GM23338 (cell line): ENCODE results near the gene CCL7. TPM values are rescaled to one million over a fixed set of nuclear protein-coding genes. Genes with fewer than 3 reads are reported as not detected.

ENCODE experiments used
- ATAC-seq: fragments of 200-7000 bp; cut with Tn5 transposase; 3 replicates; pipeline ENCODE4 v1.9.1; 2020
- DNase-seq: peaks from one replicate; pipeline ENCODE4 v3.0.0-alpha.2; 2015; ENCODE audit warnings: low spot score
- H2AFZ ChIP-seq: fragments of 200-600 bp; sonication (generic); 2 replicates; pipeline ENCODE4 v1.8.0; 2016; ENCODE audit warnings: antibody characterized with exemption, mild to moderate bottlenecking, moderate library complexity
- H3F3A ChIP-seq: fragments of 200-600 bp; sonication (generic); replicated peaks from 2 replicates; pipeline ENCODE4 v1.8.0; 2017; ENCODE audit warnings: antibody characterized with exemption, mixed run types, low read depth
- H3K27ac ChIP-seq: fragments of 200-600 bp; sonication (generic); 2 replicates; pipeline ENCODE4 v1.6.1; 2016; ENCODE audit warnings: low read depth
- H3K27me3 ChIP-seq: fragments of 200-600 bp; sonication (generic); 2 replicates; pipeline ENCODE4 v1.8.0; 2016; ENCODE audit warnings: mild to moderate bottlenecking, mixed run types, moderate library complexity; ENCODE audit not compliant: insufficient read depth
- H3K36me3 ChIP-seq: fragments of 200-600 bp; sonication (generic); 2 replicates; pipeline ENCODE4 v1.8.0; 2016; ENCODE audit warnings: mild to moderate bottlenecking; ENCODE audit not compliant: insufficient read depth
- H3K4me1 ChIP-seq: fragments of 200-600 bp; sonication (generic); 2 replicates; pipeline ENCODE4 v1.8.0; 2016; ENCODE audit warnings: mild to moderate bottlenecking, moderate library complexity; ENCODE audit not compliant: insufficient read depth
- H3K4me2 ChIP-seq: fragments of 200-600 bp; sonication (generic); 2 replicates; pipeline ENCODE4 v1.7.1; 2017; ENCODE audit warnings: mixed run types
- H3K4me3 ChIP-seq: fragments of 200-600 bp; sonication (generic); 2 replicates; pipeline ENCODE4 v1.6.1; 2016; ENCODE audit warnings: mixed run types
- H3K79me2 ChIP-seq: fragments of 200-600 bp; sonication (generic); replicated peaks from 2 replicates; pipeline ENCODE4 v1.8.0; 2017; ENCODE audit warnings: mild to moderate bottlenecking; ENCODE audit not compliant: insufficient read depth
- H3K9me2 ChIP-seq: fragments of 200-600 bp; sonication (generic); 2 replicates; pipeline ENCODE4 v1.8.0; 2017; ENCODE audit not compliant: insufficient read depth
- H4K20me1 ChIP-seq: fragments of 200-600 bp; sonication (generic); replicated peaks from 2 replicates; pipeline ENCODE4 v1.8.0; 2017; ENCODE audit warnings: mild to moderate bottlenecking; ENCODE audit not compliant: insufficient read depth
- H3K27ac Mint-ChIP-seq: 2 replicates; pipeline ENCODE4 v1.8.0; 2020; ENCODE audit warnings: inconsistent platforms, mild to moderate bottlenecking, moderate library complexity, mixed read lengths
- H3K27me3 Mint-ChIP-seq: 3 replicates; pipeline ENCODE4 v1.8.0; 2022; ENCODE audit warnings: low read depth, mild to moderate bottlenecking, moderate library complexity, mixed read lengths, inconsistent platforms; ENCODE audit not compliant: insufficient read depth, poor library complexity
- H3K36me3 Mint-ChIP-seq: 3 replicates; pipeline ENCODE4 v1.8.0; 2021; ENCODE audit warnings: low read depth, mild to moderate bottlenecking, inconsistent platforms, moderate library complexity, mixed read lengths
- H3K4me1 Mint-ChIP-seq: 3 replicates; pipeline ENCODE4 v1.8.0; 2020; ENCODE audit warnings: mild to moderate bottlenecking, inconsistent platforms, mixed read lengths
- H3K4me3 Mint-ChIP-seq: 3 replicates; pipeline ENCODE4 v1.8.0; 2021; ENCODE audit warnings: moderate library complexity, mild to moderate bottlenecking, inconsistent platforms, mixed read lengths
- H3K9me3 Mint-ChIP-seq: 3 replicates; pipeline ENCODE4 v1.8.0; 2020; ENCODE audit warnings: moderate library complexity, mild to moderate bottlenecking, inconsistent platforms, mixed read lengths
- CREB1 ChIP-seq: fragments of 250-450 bp; sonication (Bioruptor Pico); IDR thresholded peaks from 2 replicates; pipeline ENCODE4 v1.5.0; 2020; ENCODE audit warnings: low read depth, mild to moderate bottlenecking, moderate library complexity
- EZH2 ChIP-seq: fragments of 200-600 bp; sonication (generic); IDR thresholded peaks from one replicate; pipeline ENCODE4 v1.8.0; 2017; ENCODE audit warnings: antibody characterized with exemption, mild to moderate bottlenecking, low read depth; ENCODE audit not compliant: unreplicated experiment
- EZH2phosphoT487 ChIP-seq: fragments of 200-600 bp; sonication (generic); IDR thresholded peaks from one replicate; pipeline ENCODE4 v1.8.1; 2018; ENCODE audit warnings: antibody characterized with exemption; ENCODE audit not compliant: unreplicated experiment
- JUNB ChIP-seq: IDR thresholded peaks from one replicate; pipeline ENCODE4 v1.6.1; 2016; ENCODE audit warnings: antibody characterized with exemption; ENCODE audit not compliant: unreplicated experiment
- STAT1 ChIP-seq: IDR thresholded peaks from one replicate; pipeline ENCODE4 v1.6.1; 2016; ENCODE audit warnings: antibody characterized with exemption; ENCODE audit not compliant: unreplicated experiment
- ZNF331 ChIP-seq: fragments of 250-450 bp; sonication (Bioruptor Pico); IDR thresholded peaks from 2 replicates; pipeline ENCODE4 v1.5.0; 2020; ENCODE audit warnings: low read depth, mild to moderate bottlenecking, moderate library complexity
- polyA plus RNA-seq: library from polyadenylated mRNA; unstranded; fragments of >200 nt; fragmentation: Nextera tagmentation; extraction: Ambion mirVana; gene quantifications from 2 replicates; pipeline ENCODE4 v1.2.1, GENCODE V29; 2016
- total RNA-seq: library from RNA; depleted of rRNA; stranded (reverse); fragments of >200 nt; shearing (Covaris generic); gene quantifications from 2 replicates; pipeline ENCODE4 v1.2.3, GENCODE V29; 2014
- TF ChIP-seq, protein P1 (sequence below): fragments of 250-450 bp; sonication (Bioruptor Pico); IDR thresholded peaks from 2 replicates; pipeline ENCODE4 v1.5.0; 2020; ENCODE audit warnings: mild to moderate bottlenecking, moderate library complexity

The CCL7 gene
- total and polyA plus RNA-seq, 2 experiments from 2014 or later, result not detected

DNA sequence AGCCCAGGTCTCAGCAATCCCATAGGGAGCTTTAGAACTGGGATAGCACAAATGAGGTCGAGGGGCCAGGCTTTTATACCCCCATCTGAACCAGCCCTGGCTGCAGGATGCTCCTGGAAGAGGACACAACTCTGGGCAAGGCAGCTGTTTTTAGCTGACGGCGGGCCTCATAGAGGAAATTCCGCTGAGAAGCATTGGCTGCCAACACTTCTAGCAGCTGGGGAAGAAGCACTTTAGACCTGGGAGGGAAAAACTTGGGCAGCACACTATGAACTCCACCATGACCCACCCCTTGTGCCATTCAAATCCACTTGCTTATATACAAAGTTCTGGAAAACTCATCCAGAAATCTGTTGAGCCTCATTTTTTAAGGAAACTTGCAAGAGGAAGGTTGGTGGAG lies 20.6 kb downstream of the CCL7 start:
- no peak for ATAC-seq
- H4K20me1 ChIP-seq, result no peaks in the 10 kb centered on the region
- H2AFZ ChIP-seq, result no peak overlapping the region
- Mint-ChIP-seq H3K27ac (no peak overlapping the region), H3K27me3 (peaks cover 4% of the 10 kb centered on the region), H3K36me3 (no peaks in the 10 kb centered on the region), H3K9me3 (no peaks in the 10 kb centered on the region; the same call in 2 of the 3 replicates), H3K4me3 (no peak overlapping the region), H3K4me1 (no peaks in the 10 kb centered on the region)
- H3K9me2 ChIP-seq, result peaks cover 12% of the 10 kb centered on the region; the same call in 1 of the 2 replicates
- H3K27me3 ChIP-seq, result no peaks in the 10 kb centered on the region
- no peak overlapping the region for H3K4me3 ChIP-seq
- no peak for TF ChIP-seq EZH2phosphoT487
- TF ChIP-seq JUNB, result no peak
- TF ChIP-seq STAT1, result no peak
- no peak for TF ChIP-seq CREB1
- TF ChIP-seq, protein P1, sequence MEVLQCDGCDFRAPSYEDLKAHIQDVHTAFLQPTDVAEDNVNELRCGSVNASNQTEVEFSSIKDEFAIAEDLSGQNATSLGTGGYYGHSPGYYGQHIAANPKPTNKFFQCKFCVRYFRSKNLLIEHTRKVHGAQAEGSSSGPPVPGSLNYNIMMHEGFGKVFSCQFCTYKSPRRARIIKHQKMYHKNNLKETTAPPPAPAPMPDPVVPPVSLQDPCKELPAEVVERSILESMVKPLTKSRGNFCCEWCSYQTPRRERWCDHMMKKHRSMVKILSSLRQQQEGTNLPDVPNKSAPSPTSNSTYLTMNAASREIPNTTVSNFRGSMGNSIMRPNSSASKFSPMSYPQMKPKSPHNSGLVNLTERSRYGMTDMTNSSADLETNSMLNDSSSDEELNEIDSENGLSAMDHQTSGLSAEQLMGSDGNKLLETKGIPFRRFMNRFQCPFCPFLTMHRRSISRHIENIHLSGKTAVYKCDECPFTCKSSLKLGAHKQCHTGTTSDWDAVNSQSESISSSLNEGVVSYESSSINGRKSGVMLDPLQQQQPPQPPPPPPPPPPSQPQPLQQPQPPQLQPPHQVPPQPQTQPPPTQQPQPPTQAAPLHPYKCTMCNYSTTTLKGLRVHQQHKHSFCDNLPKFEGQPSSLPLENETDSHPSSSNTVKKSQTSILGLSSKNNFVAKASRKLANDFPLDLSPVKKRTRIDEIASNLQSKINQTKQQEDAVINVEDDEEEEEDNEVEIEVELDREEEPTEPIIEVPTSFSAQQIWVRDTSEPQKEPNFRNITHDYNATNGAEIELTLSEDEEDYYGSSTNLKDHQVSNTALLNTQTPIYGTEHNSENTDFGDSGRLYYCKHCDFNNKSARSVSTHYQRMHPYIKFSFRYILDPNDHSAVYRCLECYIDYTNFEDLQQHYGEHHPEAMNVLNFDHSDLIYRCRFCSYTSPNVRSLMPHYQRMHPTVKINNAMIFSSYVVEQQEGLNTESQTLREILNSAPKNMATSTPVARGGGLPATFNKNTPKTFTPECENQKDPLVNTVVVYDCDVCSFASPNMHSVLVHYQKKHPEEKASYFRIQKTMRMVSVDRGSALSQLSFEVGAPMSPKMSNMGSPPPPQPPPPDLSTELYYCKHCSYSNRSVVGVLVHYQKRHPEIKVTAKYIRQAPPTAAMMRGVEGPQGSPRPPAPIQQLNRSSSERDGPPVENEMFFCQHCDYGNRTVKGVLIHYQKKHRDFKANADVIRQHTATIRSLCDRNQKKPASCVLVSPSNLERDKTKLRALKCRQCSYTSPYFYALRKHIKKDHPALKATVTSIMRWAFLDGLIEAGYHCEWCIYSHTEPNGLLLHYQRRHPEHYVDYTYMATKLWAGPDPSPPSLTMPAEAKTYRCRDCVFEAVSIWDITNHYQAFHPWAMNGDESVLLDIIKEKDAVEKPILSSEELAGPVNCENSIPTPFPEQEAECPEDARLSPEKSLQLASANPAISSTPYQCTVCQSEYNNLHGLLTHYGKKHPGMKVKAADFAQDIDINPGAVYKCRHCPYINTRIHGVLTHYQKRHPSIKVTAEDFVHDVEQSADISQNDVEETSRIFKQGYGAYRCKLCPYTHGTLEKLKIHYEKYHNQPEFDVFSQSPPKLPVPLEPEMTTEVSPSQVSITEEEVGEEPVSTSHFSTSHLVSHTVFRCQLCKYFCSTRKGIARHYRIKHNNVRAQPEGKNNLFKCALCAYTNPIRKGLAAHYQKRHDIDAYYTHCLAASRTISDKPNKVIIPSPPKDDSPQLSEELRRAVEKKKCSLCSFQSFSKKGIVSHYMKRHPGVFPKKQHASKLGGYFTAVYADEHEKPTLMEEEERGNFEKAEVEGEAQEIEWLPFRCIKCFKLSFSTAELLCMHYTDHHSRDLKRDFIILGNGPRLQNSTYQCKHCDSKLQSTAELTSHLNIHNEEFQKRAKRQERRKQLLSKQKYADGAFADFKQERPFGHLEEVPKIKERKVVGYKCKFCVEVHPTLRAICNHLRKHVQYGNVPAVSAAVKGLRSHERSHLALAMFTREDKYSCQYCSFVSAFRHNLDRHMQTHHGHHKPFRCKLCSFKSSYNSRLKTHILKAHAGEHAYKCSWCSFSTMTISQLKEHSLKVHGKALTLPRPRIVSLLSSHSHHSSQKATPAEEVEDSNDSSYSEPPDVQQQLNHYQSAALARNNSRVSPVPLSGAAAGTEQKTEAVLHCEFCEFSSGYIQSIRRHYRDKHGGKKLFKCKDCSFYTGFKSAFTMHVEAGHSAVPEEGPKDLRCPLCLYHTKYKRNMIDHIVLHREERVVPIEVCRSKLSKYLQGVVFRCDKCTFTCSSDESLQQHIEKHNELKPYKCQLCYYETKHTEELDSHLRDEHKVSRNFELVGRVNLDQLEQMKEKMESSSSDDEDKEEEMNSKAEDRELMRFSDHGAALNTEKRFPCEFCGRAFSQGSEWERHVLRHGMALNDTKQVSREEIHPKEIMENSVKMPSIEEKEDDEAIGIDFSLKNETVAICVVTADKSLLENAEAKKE (CRISPR knock-in tag), result no peak
- TF ChIP-seq ZNF331, result no peak
- TF ChIP-seq EZH2, result no peak
- no peaks in the 10 kb centered on the region for H3K36me3 ChIP-seq
- H3K79me2 ChIP-seq, result no peaks in the 10 kb centered on the region
- DNase-seq, result no peak
- H3K27ac ChIP-seq, result no peak overlapping the region
- no peaks in the 10 kb centered on the region for H3K4me1 ChIP-seq
- no peak overlapping the region for H3K4me2 ChIP-seq
- no peaks in the 10 kb centered on the region for H3F3A ChIP-seq
